Stimulated activated CD8-positive, alpha-beta memory T cell treated with anti-CD3 and anti-CD28 coated beads, Interleukin-15, amount 100 ng/mL, for 24 hours (primary cell): ENCODE measurements around the gene BTG4.

Experiments used
- DNase-seq: peaks from one replicate; pipeline ENCODE4 v3.0.0-alpha.2; 2020; ENCODE audit warnings: low read depth

Gene BTG4

DNA sequence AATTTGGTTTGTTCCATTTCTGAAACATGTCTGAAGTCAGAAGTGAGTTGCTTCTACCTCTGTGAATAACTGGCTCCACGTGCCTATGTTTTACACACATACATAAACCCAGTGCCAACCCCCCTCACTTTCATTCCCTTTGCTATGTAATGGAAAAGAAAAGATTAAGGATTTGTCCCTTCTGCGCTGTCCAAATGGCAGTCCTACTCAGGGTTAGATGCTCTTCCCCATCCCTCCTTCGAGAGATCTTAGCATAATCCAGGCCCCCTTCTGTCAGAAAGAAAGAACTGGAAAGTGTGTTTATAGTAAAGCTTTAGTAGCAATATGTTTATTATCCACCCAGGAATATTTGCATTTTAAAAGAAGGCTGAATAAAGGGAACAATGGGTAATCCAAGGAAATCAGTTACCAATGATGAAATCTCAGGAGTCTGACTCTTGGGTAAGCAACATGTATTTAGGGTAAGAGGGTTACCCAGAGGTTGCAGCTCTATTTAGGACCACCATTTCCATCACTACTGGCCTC lies 25.2 kb upstream of the BTG4 start:
- DNase-seq, result no peak

DNA sequence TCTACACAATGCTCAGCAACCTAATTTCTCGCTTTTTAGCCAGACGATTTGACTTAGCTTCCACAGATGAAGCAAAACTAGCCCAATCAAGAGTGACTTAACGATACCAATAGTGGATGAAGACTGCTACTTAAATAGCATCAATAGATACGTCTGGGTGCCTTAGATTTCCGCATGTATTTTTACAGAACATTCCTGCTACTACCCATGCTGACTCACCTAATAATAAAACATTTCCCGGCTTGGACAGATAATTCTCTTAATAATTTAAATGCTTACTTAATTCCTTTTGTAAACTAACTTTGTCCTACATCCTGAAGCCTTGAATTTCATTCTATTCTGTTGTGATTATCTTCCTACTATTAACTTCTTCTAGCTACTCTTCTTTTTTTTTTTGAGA lies 23.1 kb upstream of the BTG4 start:
- no peak for DNase-seq

DNA sequence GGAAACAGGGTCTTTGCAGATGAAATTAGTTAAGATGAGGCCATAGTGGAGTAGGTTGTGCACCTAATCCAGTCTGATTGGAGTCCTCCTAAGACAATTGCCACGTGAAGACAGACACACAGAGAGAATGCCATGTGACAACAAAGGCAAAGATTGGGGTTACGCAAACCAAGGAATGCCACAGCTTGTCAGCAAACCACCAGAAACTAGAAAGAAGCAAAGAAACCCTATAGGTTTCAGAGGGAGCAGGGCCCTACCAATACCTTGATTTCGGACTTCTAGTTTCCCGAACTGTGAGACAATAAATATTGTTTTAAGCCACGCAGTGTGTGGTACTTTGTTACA lies 20.2 kb upstream of the BTG4 start:
- DNase-seq, result no peak

DNA sequence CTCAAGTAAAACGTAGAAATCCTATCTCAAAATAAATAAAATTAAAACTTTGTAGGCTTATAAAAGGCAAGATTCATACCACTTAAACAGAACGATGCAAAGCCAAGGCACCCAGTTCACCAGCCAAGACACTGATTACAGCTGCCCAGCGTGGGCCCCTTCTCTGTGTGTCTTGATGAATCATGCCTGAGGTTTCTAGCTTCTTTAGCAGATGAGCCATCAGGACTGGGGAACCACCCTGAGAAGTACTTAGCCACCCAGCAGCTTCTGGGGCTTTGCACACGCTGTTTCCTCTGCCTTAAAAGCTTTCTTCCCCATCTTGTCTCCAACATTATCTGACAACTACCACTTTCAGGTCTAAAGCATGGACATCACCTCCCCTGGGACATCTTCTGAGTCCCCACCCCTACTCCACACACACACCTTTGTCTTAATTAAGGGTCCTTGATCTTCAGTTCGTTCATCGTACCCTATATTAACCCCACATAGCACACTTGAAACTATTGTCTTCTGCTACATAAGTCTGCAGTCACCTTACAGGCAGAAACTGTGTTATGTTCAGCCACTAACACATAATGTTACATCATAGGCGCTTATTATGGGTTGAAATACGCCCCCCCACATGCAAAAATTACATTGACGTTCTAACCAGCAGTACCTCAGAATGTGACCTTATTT lies 19.6 kb upstream of the BTG4 start:
- no peak for DNase-seq

DNA sequence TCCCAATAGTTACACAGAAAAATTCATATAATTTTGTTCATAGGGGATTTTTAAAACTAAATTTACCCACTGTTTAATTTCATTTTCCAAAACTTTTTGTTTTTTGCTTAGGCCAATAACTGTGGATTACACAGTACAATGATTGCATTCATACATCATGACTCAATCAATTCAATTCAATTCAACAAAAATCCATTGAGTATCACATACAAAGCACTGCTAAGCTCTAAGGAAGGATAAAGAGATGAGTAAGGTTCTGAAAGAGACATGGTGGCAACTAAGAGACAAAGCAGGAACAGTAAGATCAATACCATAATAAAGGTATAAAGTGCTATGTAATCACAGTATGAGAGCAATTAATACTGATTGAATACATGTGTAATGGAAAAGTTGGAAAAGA lies 18.9 kb upstream of the BTG4 start:
- DNase-seq, result no peak

DNA sequence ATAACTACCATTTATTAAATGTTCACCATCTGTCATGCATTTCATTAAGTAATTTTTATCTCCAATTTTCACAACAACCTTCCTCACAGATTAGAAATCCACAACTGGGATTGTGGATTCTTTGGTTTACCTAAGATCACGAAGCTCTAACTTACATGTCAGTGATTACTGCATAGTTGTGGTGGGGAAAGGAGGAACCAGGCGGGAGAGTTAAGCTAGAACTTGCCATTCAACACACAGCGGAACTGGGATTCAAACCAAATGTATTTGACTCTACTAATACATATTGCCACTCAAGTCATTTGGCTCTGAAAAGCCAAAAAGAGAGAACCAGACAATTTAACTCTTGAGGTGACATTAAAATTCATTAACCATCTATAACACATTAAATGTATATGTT lies 17.9 kb upstream of the BTG4 start:
- DNase-seq, result no peak

DNA sequence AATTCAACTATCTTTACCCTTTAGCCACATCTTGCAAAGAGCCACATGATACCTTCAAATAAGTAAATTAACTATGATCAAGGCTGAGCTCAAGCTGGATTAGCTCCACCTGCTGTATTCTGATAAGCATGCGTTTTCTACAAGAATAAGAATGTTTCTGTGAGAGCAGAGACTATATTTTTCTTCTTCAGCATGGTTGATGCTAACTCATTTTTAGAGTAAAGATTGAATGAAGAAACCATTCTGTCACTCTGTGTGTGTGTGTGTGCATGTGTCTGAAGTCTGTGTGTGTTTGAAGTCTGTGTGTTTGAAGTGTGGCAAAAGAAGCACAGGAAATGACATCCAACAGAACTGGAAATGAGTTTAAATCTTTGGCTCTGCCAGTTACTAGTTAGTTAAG lies 16.4 kb upstream of the BTG4 start:
- no peak for DNase-seq

DNA sequence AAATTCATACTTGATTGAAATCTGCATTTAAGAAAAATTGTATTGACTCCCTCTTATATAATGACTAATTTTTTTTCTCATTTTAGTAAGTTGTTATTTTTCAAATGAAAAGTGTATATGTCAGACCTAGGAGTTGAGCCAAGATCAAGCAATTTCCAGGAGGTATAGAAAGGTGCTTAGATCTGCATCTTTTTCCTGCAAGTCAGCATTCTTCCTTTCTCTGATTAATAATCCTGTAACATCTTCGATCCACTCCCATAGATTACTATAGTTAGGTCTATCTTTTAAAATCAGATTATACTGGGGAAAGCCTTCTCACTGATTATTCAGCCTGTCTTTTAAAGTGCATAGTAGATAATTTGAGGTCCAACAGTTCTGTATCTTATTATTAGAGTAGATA lies 15.1 kb upstream of the BTG4 start:
- no peak for DNase-seq

DNA sequence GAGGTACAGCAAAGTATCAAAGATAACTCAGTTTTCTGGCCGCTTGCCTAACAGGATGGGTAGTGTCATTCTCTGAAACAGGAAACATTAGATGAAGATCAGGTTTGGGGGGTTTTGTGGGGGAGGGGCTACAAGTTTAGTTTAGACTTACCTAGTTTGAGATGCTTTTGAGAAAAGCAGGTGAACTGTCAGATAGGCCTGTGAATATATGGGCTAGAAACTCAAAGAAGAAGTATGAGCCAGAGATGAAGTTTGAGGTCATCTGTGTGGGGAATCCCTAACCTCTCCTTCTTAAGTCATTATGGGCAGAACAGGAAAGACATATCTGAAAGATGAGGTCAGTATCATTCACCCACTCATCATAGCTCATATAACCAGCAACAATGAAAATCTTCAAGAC lies 14.3 kb upstream of the BTG4 start:
- no peak for DNase-seq

DNA sequence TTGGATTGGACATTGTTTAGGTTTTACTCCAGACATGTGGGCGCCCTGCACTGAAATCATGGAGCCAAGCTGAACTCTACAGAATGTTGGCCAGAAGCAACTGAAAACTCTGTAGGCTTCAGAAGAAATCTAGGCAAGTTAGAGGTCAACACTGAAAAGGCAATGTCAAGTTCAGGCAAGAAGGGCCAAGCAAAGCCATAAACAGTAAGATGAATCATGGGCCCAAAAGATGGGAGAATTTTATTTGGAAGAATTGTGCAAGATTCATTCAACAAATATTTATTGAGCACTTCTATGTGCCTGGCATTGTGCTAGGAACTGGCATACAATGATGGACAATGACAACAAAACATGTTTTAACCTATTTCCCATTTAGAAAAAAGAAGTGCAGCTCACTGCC lies 13.3 kb upstream of the BTG4 start:
- no peak for DNase-seq

DNA sequence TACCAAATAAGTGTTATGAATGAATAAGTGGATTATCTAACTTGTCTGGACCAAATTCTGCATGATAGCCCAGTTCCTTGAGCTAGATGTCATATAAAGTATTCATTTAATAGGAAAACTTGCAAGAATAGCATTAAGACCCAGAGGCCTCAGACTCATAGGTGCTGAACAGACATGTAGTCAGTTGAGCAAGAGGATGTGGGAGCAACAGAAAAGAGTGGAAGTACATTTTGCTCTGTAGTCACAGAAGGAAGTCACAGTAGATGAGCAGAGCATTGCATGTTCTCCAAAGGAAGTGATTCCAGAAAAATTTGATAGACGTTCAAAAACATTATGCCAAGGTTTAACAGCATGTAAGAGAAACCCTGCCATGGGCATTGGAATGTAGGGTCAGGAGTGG lies 11.9 kb upstream of the BTG4 start:
- no peak for DNase-seq

DNA sequence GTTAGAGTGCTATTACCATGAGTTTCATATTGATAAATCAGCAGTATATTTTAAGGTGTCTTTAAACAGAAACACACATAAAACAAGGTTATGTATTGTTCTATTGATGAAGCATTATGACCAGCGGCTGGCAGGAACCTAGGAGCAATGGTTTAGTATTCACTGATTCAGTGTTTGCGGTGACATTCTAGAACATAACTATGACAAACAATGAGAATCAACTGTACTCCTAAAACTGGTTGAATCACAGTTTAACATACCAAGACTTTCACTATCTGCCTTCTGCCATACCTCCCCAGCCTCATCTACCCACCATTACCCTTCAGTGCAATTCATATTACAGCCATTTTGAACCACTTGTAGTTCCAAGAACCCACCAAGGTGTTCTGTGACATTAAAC lies 11.2 kb upstream of the BTG4 start:
- DNase-seq, result no peak

DNA sequence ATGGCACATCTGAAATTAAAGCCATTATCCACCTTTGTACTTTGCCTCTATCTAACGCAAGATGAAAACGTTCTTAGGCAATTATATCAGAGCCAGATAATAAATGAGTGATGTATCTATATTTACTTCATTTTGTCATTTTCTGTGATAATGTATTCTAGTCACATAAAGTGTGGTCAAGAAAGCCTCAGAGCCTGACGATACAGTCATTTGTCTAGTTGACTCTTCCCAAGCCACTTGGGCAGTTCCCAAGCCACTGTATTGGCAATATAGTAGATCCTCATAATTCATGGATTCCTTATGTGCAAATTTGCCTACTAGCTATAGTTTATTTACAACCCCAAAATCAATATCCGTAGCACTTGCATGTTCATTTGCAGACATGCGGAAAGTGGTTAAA lies 10.2 kb upstream of the BTG4 start:
- no peak for DNase-seq

DNA sequence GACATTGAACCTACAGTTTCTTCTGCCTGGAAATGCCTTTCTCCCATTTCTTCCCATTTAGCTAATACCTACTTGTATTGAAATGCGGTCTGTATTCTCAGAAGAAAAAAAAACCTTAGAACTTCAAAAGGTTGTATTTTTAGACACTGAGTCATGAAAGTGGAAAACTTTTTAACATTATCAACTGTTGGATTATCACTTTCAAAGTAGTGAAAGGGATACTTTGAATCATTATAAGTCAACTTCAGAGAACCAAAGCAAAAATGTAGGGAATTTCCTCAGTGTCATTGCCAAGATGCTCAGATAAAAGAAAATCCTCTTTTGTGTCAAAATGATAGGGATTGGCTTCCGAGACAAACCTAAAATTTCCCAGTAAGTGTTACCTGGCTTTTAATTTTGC lies 8.9 kb upstream of the BTG4 start:
- no peak for DNase-seq

DNA sequence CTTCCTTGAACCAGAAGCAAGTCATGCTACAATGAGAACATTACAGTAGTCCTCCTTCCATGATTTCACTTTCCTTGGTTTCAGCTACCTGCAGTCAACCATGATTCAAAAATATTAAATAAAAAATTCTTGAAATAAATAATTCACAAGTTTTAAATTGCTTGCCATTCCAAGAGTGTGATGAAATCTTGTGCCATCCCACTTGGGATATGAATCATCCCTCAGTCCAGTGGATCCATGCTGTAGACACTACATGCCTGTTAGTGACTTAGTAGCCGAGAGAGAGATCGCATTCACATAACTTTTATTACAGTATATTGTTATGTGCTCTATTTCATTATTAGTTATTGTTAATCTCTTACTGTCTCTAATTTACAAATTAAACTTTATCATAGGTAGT lies 8.4 kb upstream of the BTG4 start:
- DNase-seq, result no peak

DNA sequence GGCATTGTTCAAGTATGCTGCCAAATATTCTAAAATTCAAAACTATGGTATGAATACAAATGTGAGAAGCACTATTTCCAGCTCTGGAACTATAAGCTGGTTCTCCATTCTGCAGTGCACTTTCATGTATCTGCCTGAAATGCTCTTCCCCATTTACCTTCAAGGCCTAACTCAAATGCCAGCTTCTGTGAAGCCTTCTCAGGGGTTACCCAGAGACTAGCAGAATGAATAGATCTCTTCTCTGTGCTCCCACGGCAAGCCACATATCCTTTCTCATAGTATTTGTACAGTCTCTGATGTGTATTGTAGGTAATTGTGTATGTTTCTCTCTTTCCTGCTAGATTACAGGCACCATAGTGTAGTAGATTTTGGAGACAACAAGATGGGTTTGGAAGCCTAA lies 6.5 kb upstream of the BTG4 start:
- DNase-seq, result no peak

DNA sequence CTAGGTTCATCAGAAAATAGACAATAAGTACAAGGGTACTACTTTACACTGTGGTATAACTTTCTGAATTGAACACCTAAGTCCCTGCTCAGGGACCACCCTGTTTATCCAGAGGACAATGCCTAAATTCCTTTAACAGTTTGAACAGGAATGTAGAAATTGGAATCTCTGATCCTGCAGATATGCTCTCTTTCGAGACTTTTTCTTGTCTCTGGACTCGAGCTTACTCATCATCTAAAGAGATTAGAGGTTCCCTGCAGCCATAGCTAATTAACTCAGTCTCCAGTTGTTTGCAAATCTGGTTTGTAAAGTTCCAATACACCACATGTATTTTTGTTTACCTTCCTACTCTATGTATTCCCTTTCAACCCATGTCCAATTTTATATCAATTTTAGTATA lies 3.4 kb upstream of the BTG4 start:
- DNase-seq, result no peak

DNA sequence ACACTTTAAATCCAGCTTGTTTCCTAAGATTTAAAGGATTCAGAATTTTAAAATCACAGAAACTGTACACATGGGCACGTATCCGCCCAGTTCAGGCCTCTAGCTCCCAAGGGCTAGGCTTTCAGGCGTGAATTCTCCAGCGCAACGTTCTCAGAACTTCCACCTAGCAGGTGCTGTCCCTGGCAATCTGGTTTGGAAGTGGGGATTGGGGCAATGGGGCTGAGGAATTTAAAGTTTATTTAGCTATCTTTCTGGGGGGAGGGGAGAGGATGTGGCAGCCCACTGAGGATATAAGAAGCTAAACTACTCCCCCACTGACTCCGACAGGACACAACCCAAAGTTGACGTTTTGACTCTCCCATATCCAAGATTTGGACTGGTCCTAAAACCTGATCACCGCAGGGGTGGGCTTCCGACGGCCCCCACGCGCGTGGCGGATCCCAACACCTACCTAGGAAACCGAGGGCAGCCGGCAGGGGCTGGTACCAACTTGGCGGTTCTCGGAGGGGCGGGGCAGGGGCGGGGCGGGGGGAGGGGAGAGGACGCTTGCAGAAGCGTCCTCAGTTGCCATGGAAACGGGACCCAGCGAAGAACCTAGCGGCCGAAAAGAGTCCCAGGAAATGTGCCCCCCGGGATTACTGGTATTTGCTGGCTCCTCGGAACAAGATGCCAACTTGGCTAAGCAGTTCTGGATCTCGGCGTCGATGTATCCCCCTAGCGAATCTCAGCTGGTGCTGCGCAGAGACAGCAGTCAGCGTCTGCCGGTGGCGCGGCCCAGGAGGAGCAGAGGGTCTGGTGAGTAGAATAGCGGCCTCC lies 2.2 kb upstream of the BTG4 start, which contains the start of gene HOATZ:
HOATZ (plus strand) TSS at position 563 of the 816 bp plus-strand sequence; CDS start at position 570, 7 bp downstream.
- no peak for DNase-seq

DNA sequence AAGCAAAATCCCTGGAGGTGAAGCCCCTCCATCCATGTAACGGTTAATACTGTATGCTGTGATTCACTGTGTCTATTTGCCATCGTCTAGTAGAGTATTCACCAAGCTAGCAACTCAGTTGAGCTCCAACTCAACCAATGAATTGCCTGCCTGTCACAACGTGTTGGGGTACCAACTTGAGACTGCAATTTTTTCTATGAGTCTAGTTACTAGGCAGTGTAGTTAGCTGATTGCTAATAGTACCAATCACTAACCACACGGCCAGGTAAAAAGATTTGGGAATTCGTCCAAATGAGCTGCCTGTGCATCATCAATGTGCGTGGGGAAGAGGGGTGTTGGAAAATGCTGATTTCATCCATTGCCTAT lies 1.0 kb upstream of the BTG4 start:
- DNase-seq, result no peak

DNA sequence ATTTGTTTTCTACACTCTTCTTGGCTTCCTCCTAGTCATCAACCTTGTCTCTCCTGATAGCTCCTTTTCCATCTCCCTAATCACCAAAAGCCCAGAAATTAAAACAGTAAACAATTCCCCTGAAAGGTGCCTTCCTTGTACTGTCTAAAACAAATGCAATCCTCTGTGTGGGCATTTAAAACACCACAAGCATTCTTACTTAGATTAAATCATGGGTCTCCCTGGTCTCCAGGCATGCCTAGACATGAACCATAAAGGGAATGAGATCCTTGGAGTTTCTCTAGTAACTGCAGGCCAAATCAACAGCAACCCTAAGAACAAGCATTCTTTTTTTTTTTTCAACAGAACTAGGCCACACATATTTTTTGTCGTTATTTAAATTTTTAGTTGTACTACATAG lies 1.9 kb downstream of the BTG4 start:
- DNase-seq, result no peak

DNA sequence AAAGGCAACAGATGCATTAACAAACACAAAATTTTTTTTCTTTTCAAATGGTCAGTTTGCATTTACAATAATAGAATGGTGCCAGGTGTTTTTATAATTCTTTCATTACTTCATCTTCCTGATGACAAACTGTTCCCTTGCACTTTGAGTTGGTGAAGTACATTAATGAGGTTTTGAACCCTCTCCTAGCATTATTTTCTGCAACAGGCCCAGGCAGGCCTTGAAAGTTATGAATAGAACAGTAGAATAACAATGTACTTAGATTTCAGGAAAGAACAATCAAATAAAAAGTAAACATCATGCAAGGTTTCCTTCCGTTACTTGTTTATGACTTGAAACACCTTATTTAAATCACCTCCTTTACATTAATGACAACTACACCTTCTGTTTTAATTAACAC lies 9.6 kb downstream of the BTG4 start:
- DNase-seq, result no peak

DNA sequence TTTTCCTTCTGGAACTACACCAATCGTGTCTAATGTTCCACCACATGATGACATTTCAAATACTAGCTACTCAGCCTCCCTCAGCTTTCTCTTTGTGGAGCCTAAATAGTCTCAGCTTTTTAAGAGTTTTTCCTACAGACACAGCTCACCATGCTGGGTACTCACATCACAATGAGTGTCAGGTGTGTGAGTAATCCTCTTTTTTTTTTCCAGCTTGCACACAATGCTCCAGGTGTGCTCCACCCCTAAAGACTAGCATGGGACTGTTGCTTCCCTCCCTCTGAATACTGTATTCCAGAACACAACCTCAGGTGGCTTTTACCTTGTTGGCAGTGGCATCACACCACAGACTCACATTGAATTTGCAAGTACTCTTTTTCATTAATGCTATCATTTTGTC lies 11.7 kb downstream of the BTG4 start:
- no peak for DNase-seq

DNA sequence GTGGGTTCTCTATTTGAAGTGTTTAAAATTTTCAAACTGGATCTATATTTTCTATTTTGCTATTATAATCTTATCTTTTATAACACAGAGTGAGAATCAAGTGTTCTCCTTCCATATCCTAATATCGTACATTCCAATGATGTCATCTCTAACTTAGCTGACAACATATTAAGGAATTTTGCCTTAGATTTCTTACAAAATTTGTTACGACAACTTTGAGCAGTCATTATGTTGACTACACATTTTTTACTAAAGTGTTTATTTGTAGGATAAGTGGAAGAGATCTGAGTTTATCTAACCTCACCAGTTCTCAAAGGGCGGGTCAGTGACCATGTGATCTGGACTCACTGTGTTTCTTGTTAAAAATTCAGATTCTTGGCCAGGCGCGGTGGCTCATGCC lies 12.7 kb downstream of the BTG4 start:
- no peak for DNase-seq

DNA sequence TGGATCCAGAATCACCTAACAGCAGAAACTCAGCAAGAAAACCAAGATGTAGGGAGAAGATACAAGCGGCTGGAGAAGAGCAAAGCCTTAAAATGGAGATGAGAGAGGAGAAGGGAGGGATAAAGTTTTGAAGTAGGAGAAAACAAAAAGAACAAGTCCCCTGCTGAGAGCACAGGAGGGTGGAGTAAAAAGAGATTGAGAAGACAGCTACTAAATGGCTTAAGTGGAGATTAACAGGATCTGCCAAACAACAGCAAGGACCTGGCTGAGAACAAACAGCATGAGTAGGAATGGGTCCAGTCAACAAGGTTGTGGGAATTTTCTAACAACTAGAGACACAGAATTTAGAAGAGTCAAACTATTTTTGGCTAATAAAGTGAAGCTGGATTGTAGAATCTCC lies 18.1 kb downstream of the BTG4 start:
- DNase-seq, result no peak
